Calu3 (cell line): ENCODE results near the gene SIAH2. TPM values are rescaled to one million over a fixed set of nuclear protein-coding genes. Genes with fewer than 3 reads are reported as not detected.

Experiments
- BruUV-seq: library from RNA; stranded (reverse); fragments of 400-500 nt; replicated peaks from 2 replicates; lab custom pipeline; 2021; lab: Mats Ljungman, UMichigan
- CTCF ChIA-PET: fragments of 300-600 bp; sonication (Branson Sonifier 250); formaldehyde crosslinking; loops from one replicate; lab custom pipeline; 2022; ENCODE audit warnings: antibody characterized with exemption; lab: Charles Lee
- DNase-seq: peaks from one replicate; pipeline ENCODE4 v3.0.0; 2022
- H3K27ac Mint-ChIP-seq: one replicate; pipeline ENCODE4 v1.8.0; 2022; ENCODE audit warnings: mixed read lengths; ENCODE audit not compliant: unreplicated experiment
- H3K27me3 Mint-ChIP-seq: one replicate; pipeline ENCODE4 v1.8.0; 2022; ENCODE audit warnings: mixed read lengths; ENCODE audit not compliant: unreplicated experiment
- H3K36me3 Mint-ChIP-seq: one replicate; pipeline ENCODE4 v1.8.0; 2022; ENCODE audit warnings: mild to moderate bottlenecking, moderate library complexity, mixed read lengths; ENCODE audit not compliant: insufficient read depth, unreplicated experiment
- H3K4me1 Mint-ChIP-seq: one replicate; pipeline ENCODE4 v1.8.0; 2022; ENCODE audit warnings: mild to moderate bottlenecking, low read depth, mixed read lengths; ENCODE audit not compliant: unreplicated experiment
- H3K4me3 Mint-ChIP-seq: one replicate; pipeline ENCODE4 v1.8.0; 2022; ENCODE audit warnings: mild to moderate bottlenecking, low read depth, moderate library complexity, mixed read lengths; ENCODE audit not compliant: unreplicated experiment
- H3K9me3 Mint-ChIP-seq: one replicate; pipeline ENCODE4 v1.8.0; 2022; ENCODE audit warnings: low read depth, mixed read lengths; ENCODE audit not compliant: unreplicated experiment
- intact Hi-C: fragments of 100-400 bp; cut with micrococcal nuclease; formaldehyde crosslinking; loops from one replicate; pipeline ENCODE4 v1.10.0; 2022; ENCODE audit not compliant: unreplicated experiment
- total RNA-seq: library from RNA; stranded (reverse); gene quantifications from 2 replicates; pipeline ENCODE4 v1.2.3, GENCODE V29; 2022
- TF ChIP-seq, protein P1 (sequence below): fragments of 200-600 bp; IDR thresholded peaks from one replicate; pipeline ENCODE4 v1.8.0; 2022; ENCODE audit warnings: antibody characterized with exemption; ENCODE audit not compliant: unreplicated experiment

Gene SIAH2
- total RNA-seq, 1 experiment from 2014 or later: 33.6 TPM

DNA sequence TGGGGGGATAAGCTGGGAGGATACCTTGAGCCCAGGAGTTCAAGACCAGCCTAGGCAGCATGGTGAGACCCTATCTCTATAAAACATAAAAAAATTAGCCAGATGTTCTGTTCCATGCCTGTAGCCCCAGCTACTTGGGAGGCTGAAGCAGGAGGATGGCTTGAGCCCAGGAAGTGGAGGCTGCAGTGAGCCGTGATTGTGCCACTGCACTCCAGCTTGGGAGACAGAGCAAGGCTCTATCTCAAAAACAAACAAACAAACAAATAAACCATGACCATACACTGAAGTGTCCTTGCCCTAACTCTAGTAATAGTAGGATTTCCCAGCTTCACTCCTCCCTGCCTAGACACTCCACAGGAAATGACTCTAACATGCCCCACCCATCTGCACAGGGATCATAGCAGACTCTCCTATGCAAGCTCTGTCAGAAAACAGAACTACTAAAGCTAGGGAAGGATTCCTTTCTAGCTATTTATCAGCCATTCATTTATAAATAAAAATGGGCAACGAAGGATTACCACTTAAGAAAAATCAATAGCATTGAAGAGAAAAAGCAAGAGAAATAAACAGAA is 63.8 kb downstream of the SIAH2 start:
- Mint-ChIP-seq H3K27me3 (no peaks in the 10 kb centered on the region), H3K36me3 (peaks cover 17% of the 10 kb centered on the region), H3K9me3 (peaks cover 3% of the 10 kb centered on the region), H3K4me1 (peaks cover 10% of the 10 kb centered on the region), H3K27ac (peak overlapping the region; percentile 17), H3K4me3 (no peak overlapping the region)
- TF ChIP-seq, protein P1, sequence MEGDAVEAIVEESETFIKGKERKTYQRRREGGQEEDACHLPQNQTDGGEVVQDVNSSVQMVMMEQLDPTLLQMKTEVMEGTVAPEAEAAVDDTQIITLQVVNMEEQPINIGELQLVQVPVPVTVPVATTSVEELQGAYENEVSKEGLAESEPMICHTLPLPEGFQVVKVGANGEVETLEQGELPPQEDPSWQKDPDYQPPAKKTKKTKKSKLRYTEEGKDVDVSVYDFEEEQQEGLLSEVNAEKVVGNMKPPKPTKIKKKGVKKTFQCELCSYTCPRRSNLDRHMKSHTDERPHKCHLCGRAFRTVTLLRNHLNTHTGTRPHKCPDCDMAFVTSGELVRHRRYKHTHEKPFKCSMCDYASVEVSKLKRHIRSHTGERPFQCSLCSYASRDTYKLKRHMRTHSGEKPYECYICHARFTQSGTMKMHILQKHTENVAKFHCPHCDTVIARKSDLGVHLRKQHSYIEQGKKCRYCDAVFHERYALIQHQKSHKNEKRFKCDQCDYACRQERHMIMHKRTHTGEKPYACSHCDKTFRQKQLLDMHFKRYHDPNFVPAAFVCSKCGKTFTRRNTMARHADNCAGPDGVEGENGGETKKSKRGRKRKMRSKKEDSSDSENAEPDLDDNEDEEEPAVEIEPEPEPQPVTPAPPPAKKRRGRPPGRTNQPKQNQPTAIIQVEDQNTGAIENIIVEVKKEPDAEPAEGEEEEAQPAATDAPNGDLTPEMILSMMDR: no peak
- peak; percentile 41 for DNase-seq
- intact Hi-C loops: no loop called here
- CTCF ChIA-PET: interaction anchor here (0.7 kb wide), 2 partner anchors 61 to 427 kb away, joined by 3 to 6 read pairs; no protein-coding TSS in a partner anchor
- no TSS peak for BruUV-seq

DNA sequence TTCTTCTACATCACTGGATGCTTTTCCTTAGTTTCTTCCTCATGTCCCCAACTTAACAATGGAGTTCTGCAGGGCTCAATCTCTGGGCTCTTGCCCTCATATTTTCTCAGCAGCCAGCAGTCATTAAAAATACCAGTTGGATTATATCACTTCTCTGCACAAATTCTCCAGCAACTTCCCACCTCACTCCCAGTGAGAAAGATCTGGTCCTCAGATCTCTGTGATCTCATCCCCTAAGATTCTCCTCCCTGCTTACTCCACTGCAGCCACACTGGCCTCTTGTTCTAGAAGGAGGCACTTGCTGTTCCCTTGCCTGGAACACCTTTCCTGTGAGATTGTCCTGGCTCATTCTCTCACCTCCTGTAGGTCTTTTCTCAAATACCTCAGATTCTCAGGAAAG is 65.3 kb downstream of the SIAH2 start:
- Mint-ChIP-seq H3K4me3 (no peak overlapping the region), H3K4me1 (peaks cover 10% of the 10 kb centered on the region), H3K9me3 (peaks cover 3% of the 10 kb centered on the region), H3K36me3 (peaks cover 2% of the 10 kb centered on the region), H3K27me3 (no peaks in the 10 kb centered on the region), H3K27ac (no peak overlapping the region)
- TF ChIP-seq, protein P1: no peak
- no TSS peak for BruUV-seq
- intact Hi-C loops: no loop called here
- CTCF ChIA-PET: no interaction called here
- no peak for DNase-seq

DNA sequence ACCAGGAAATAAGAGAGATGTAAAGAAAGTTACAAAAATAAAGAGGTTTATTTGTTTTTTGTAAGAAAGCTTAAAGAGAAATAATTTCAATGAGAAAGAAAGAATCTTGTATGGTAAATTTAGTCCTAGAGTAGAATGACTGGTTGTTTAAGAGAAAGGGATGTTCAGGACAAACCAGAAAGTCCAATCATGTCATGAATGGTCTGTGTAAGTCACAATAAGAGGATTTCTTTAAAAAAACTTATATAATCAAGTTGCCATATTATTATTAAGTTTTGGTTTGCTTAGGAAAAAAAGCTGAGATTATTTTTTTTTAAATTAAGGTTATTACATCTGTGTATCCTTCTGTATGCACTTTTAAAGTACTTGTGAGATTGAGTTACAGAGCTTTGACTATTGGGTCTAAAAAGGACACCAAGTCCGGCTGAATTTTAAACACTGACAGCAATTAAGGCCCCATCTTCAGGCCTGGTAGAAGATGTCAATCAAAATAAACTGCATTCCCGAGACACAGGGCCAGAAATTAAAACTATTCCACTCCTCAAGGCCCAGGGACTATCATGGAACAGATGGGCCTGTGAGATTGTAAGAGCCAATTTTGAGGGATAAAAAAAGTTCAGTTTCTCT is 71.4 kb downstream of the SIAH2 start:
- H3K4me1 Mint-ChIP-seq: peaks cover 9% of the 10 kb centered on the region
- H3K9me3 Mint-ChIP-seq: peaks cover 9% of the 10 kb centered on the region
- no peaks in the 10 kb centered on the region for H3K36me3 Mint-ChIP-seq
- H3K27me3 Mint-ChIP-seq: no peaks in the 10 kb centered on the region
- CTCF ChIA-PET: no interaction called here
- BruUV-seq: no TSS peak
- no peak overlapping the region for H3K4me3 Mint-ChIP-seq
- TF ChIP-seq, protein P1: no peak
- H3K27ac Mint-ChIP-seq: no peak overlapping the region
- DNase-seq: no peak
- intact Hi-C loops: no loop called here

Other genes starting within 250 kb of the SIAH2 start
- gene SERP1, start 216.7 kb downstream of the SIAH2 start, total RNA-seq: 147 and 152 TPM in 2 replicates
- gene EIF2A, start 216.4 kb downstream of the SIAH2 start, total RNA-seq: 142 and 167 TPM in 2 replicates
- gene SELENOT, start 159.8 kb downstream of the SIAH2 start, total RNA-seq: 200 and 210 TPM in 2 replicates
- 0.29 TPM in 1 of 2 replicates, not detected in the other for gene ERICH6, start 59.2 kb downstream of the SIAH2 start, total RNA-seq
- not detected in 2 replicates for gene MINDY4B, start 142.3 kb upstream of the SIAH2 start, total RNA-seq
- not detected in 2 replicates for gene CLRN1, start 209.6 kb upstream of the SIAH2 start, total RNA-seq